B cell (primary cell): ENCODE data around the gene HSPB7. TPM values are rescaled to one million over a fixed set of nuclear protein-coding genes. Genes with fewer than 3 reads are reported as not detected.

ENCODE experiments used
- ATAC-seq: fragments of 200-7000 bp; cut with Tn5 transposase; one replicate; pipeline ENCODE4 v1.10.0; 2021; ENCODE audit warnings: low read depth, mild to moderate bottlenecking, moderate number of reproducible peaks, moderate library complexity
- CTCF ChIA-PET: fragments of 350-600 bp; sonication (Branson Sonifier 250); formaldehyde crosslinking; loops from one replicate; lab custom pipeline; 2021; ENCODE audit warnings: antibody characterized with exemption, inconsistent platforms; lab: Charles Lee
- POLR2A ChIA-PET: fragments of 350-600 bp; sonication (Branson Sonifier 250); formaldehyde crosslinking; loops from one replicate; lab custom pipeline; 2021; ENCODE audit warnings: antibody characterized with exemption; lab: Charles Lee
- DNase-seq: peaks from one replicate; pipeline ENCODE4 v3.0.0; 2013
- H2AFZ ChIP-seq: 2 replicates; pipeline ENCODE4 v1.6.1; 2012; ENCODE audit warnings: mild to moderate bottlenecking, low read depth, low read length; ENCODE audit not compliant: insufficient read depth, poor library complexity, severe bottlenecking
- H3K27ac ChIP-seq, 2 donors: 1 replicate in 1 of 2; 2 replicates in 1 of 2; pipeline ENCODE4 v1.5.1; 2012 to 2013; ENCODE audit warnings: low read length in 2 of 2, mild to moderate bottlenecking in 2 of 2, moderate library complexity in 1 of 2
- H3K27me3 ChIP-seq, 4 experiments: fragments of 200-600 bp in 1 of 4; sonication (generic) in 1 of 4; replicated peaks in 1 of 4; 1 replicate in 2 of 4; 2 replicates in 2 of 4; pipeline versions ENCODE4 v1.6.1 to v1.7.0; 2013 to 2016; ENCODE audit warnings: low read length in 3 of 4, mild to moderate bottlenecking in 2 of 4, mixed read lengths in 1 of 4, moderate library complexity in 1 of 4; ENCODE audit not compliant: insufficient read depth in 4 of 4, control insufficient read depth in 3 of 4; ENCODE audit errors: control extremely low read depth in 1 of 4
- H3K36me3 ChIP-seq, 2 experiments: replicated peaks in 1 of 2; 1 replicate in 1 of 2; 2 replicates in 1 of 2; pipeline versions ENCODE4 v1.6.1 to v1.7.1; 2013; ENCODE audit warnings: low read length in 1 of 2; ENCODE audit not compliant: insufficient read depth in 2 of 2, control insufficient read depth in 1 of 2; ENCODE audit errors: control extremely low read depth in 1 of 2, extremely low read depth in 1 of 2
- H3K4me1 ChIP-seq, 2 donors: fragments of 200-600 bp in 1 of 2; sonication (generic) in 1 of 2; 1 replicate in 1 of 2; 2 replicates in 1 of 2; pipeline versions ENCODE4 v1.5.1 to v1.6.1; 2013 to 2017; ENCODE audit warnings: low read length in 2 of 2; ENCODE audit not compliant: control insufficient read depth in 2 of 2, insufficient read depth in 2 of 2
- H3K4me2 ChIP-seq: replicated peaks from 2 replicates; pipeline ENCODE3; 2012; ENCODE audit warnings: mild to moderate bottlenecking, low read depth, low read length; ENCODE audit not compliant: poor library complexity, severe bottlenecking
- H3K4me3 ChIP-seq, 5 experiments: fragments of 200-600 bp in 1 of 5; sonication (generic) in 1 of 5; 1 replicate in 3 of 5; 2 replicates in 2 of 5; pipeline versions ENCODE4 v1.5.1 to v1.7.0; 2011 to 2016; ENCODE audit warnings: low read length in 4 of 5, mild to moderate bottlenecking in 4 of 5, low read depth in 2 of 5, control low read depth in 1 of 5, moderate library complexity in 1 of 5; ENCODE audit not compliant: insufficient read depth in 1 of 5; ENCODE audit errors: control extremely low read depth in 1 of 5, extremely low read depth in 1 of 5
- H3K79me2 ChIP-seq: fragments of 200-600 bp; sonication (generic); one replicate; pipeline ENCODE4 v1.6.0; 2016; ENCODE audit warnings: low read length; ENCODE audit not compliant: control insufficient read depth, insufficient read depth
- H3K9ac ChIP-seq: fragments of 200-600 bp; sonication (generic); 2 replicates; pipeline ENCODE4 v1.6.1; 2017; ENCODE audit warnings: mild to moderate bottlenecking, low read length, moderate library complexity
- H3K9me3 ChIP-seq, 3 donors: one replicate each; pipeline versions ENCODE4 v1.6.1 to v1.7.1; 2013; ENCODE audit warnings: low read length in 2 of 3; ENCODE audit not compliant: control insufficient read depth in 2 of 3, insufficient read depth in 1 of 3; ENCODE audit errors: control extremely low read depth in 1 of 3
- H4K20me1 ChIP-seq: 2 replicates; pipeline ENCODE4 v1.6.0; 2012; ENCODE audit warnings: mild to moderate bottlenecking, low read length; ENCODE audit not compliant: insufficient read depth, control insufficient read depth, poor library complexity, severe bottlenecking
- H3K27ac Mint-ChIP-seq: one replicate; pipeline ENCODE4 v1.8.0; 2021; ENCODE audit warnings: mixed read lengths
- H3K27me3 Mint-ChIP-seq: one replicate; pipeline ENCODE4 v1.8.0; 2021; ENCODE audit warnings: mixed read lengths
- H3K4me1 Mint-ChIP-seq: one replicate; pipeline ENCODE4 v1.8.0; 2021; ENCODE audit warnings: mixed read lengths
- H3K4me3 Mint-ChIP-seq: one replicate; pipeline ENCODE4 v1.8.0; 2021; ENCODE audit warnings: mixed read lengths
- H3K9me3 Mint-ChIP-seq: one replicate; pipeline ENCODE4 v1.8.0; 2022; ENCODE audit warnings: mixed read lengths; ENCODE audit not compliant: insufficient read depth
- CTCF ChIP-seq: fragments of 200-600 bp; IDR thresholded peaks from one replicate; pipeline ENCODE4 v1.8.0; 2022; ENCODE audit warnings: antibody characterized with exemption, mild to moderate bottlenecking
- EZH2 ChIP-seq: IDR thresholded peaks from 2 replicates; pipeline ENCODE4 v1.6.1; 2012; ENCODE audit warnings: borderline replicate concordance, low read depth, mild to moderate bottlenecking, moderate library complexity, low read length; ENCODE audit not compliant: insufficient read depth, poor library complexity, severe bottlenecking
- WGBS: methylation state at CpG from one replicate; pipeline ENCODE4 v1.1.5; 2013; ENCODE audit warnings: missing lambda C conversion rate; ENCODE audit not compliant: insufficient coverage; 5-methylcytosine and 5-hydroxymethylcytosine counted together
- intact Hi-C: fragments of 100-400 bp; cut with micrococcal nuclease; formaldehyde crosslinking; loops from one replicate; pipeline ENCODE4 v1.10.0; 2022
- polyA plus RNA-seq: library from polyadenylated mRNA; depleted of rRNA; stranded (reverse); fragments of >200 nt; gene quantifications from 2 replicates; pipeline ENCODE4 v1.2.3, GENCODE V29; 2012
- total RNA-seq, 2 donors: library from RNA; stranded (reverse); fragments of 120-200 nt in 1 of 2; gene quantifications; 1 replicate in 1 of 2; 2 replicates in 1 of 2; pipeline versions ENCODE4 v1.2.3 to v1.2.4, GENCODE V29; 2013 to 2022

Gene HSPB7
- total and polyA plus RNA-seq, 2 donors (not counting 1 experiment from before 2014, with no cell fraction given): not detected

- H3K9ac ChIP-seq: no peak overlapping the region
- peak; percentile 49 for ATAC-seq
Measured at GRCh38 chr1:16014509-16015482, 3.0 kb downstream of the HSPB7 start.

More at GRCh38 chr1:16014509-16015482, 3.0 kb downstream of the HSPB7 start:
- Mint-ChIP-seq H3K4me3 (peak overlapping the region; percentile 40), H3K27ac (peak overlapping the region; percentile 76), H3K27me3 (no peaks in the 10 kb centered on the region), H3K9me3 (no peaks in the 10 kb centered on the region), H3K4me1 (peaks cover 28% of the 10 kb centered on the region)
- CTCF ChIA-PET: interaction anchor here (0.9 to 1.8 kb wide), 2 partner anchors 10 to 201 kb away, joined by 3 to 7 read pairs; no protein-coding TSS in a partner anchor
- TF ChIP-seq CTCF (no peak), EZH2 (no peak)
- H2AFZ ChIP-seq: no peak overlapping the region
- H3K4me1 ChIP-seq: peaks cover 18 to 32% of the 10 kb centered on the region in 2 donors
- H3K79me2 ChIP-seq: no peaks in the 10 kb centered on the region
- no peaks in the 10 kb centered on the region for H3K36me3 ChIP-seq
- POLR2A ChIA-PET: interaction anchor here (0.6 kb wide), 3 partner anchors 31 to 351 kb away, joined by 4 to 8 read pairs (median 4); no protein-coding TSS in a partner anchor
- whole genome bisulfite sequencing: 60% methylated on average over 10 of the region's 17 CpGs
- H3K4me2 ChIP-seq: peak overlapping the region; percentile 43
- DNase-seq: peak; percentile 61
- intact Hi-C loops: no loop called here
- H3K9me3 ChIP-seq: no peaks in the 10 kb centered on the region
- no peaks in the 10 kb centered on the region for H3K27me3 ChIP-seq
- H3K27ac ChIP-seq: no peak overlapping the region
- no peak overlapping the region for H3K4me3 ChIP-seq
- no peaks in the 10 kb centered on the region for H4K20me1 ChIP-seq
